ENCODE measurements around the gene FMN2.

GRCh38 chr1:240394353-240394752 is 302.7 kb downstream of the FMN2 start:
- TF ChIP-seq, protein P1, sequence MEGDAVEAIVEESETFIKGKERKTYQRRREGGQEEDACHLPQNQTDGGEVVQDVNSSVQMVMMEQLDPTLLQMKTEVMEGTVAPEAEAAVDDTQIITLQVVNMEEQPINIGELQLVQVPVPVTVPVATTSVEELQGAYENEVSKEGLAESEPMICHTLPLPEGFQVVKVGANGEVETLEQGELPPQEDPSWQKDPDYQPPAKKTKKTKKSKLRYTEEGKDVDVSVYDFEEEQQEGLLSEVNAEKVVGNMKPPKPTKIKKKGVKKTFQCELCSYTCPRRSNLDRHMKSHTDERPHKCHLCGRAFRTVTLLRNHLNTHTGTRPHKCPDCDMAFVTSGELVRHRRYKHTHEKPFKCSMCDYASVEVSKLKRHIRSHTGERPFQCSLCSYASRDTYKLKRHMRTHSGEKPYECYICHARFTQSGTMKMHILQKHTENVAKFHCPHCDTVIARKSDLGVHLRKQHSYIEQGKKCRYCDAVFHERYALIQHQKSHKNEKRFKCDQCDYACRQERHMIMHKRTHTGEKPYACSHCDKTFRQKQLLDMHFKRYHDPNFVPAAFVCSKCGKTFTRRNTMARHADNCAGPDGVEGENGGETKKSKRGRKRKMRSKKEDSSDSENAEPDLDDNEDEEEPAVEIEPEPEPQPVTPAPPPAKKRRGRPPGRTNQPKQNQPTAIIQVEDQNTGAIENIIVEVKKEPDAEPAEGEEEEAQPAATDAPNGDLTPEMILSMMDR (conservative IDR thresholded peaks at IDR 0.05; ENCODE audit: low read depth, low read length): no peak
- TF ChIP-seq EZH2 (IDR thresholded peaks at IDR 0.05; ENCODE audit: low read length, unreplicated experiment) (no peak), EZH2phosphoT487 (IDR thresholded peaks at IDR 0.05; ENCODE audit: borderline replicate concordance, low read length) (no peak)

Measured in PC-3 (cell line).